Stimulated activated CD4-positive, alpha-beta T cell treated with anti-CD3 and anti-CD28 coated beads, TNF-alpha, amount 100 ng/mL, for 4 hours (primary cell): ENCODE results near the gene MTARC2.
A peak's percentile ranks its signal among the peaks of the same experiment; 100 is the strongest.
"Not testable (repeated sequence)": the region's sequence is repeated elsewhere in the genome, so short reads cannot be mapped to it uniquely, and the experiment has no call there.

Experiments used
- DNase-seq, 3 experiments: peaks; one replicate each; pipeline ENCODE4 v3.0.0-alpha.2; 2020; ENCODE audit warnings: low read depth in 3 of 3

Gene MTARC2

DNA sequence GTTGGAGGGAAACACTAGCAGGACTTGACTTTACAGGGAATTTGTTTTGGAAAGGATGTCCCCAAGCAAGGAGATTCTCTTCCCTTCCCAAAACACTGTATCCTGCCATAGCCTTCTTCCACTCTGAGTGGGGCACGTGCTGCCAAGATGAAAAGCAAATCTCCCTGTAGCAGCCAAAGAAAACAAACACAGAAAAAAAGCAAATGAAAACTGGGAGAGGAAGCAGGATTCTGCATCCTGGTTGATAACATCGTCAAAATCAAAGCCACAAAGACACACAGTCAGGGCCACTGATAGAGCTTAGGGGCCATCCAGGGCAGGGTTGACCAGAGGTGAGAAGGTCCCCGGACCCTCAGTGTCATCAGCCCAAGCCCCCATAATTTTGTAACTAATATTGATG is 16.0 kb upstream of the MTARC2 start:
- no peak for DNase-seq

DNA sequence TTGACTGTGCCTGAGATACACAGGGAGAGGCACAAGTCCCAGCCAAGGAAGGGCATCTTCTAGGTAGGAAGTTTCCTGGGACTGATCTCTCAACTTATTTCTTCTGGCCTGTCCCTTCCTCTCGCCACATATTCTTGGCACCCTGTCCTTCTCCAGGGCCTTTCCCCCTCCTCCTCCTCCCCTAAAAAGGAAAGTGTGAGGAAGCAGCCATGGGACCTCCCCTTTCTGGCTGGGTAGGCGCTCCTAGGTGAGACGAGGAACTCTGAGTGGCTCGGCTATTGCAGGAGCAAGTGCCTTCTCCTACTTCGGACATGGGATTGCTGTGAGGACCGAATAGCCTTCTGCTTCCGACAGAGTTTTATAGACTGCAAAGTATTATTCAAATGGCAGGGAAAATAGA is 15.5 kb upstream of the MTARC2 start:
- DNase-seq, result no peak

- DNase-seq, result peak; percentile 43 to 64 (median 61)
Measured at GRCh38 chr1:220733086-220733601, 15.0 kb upstream of the MTARC2 start.

DNA sequence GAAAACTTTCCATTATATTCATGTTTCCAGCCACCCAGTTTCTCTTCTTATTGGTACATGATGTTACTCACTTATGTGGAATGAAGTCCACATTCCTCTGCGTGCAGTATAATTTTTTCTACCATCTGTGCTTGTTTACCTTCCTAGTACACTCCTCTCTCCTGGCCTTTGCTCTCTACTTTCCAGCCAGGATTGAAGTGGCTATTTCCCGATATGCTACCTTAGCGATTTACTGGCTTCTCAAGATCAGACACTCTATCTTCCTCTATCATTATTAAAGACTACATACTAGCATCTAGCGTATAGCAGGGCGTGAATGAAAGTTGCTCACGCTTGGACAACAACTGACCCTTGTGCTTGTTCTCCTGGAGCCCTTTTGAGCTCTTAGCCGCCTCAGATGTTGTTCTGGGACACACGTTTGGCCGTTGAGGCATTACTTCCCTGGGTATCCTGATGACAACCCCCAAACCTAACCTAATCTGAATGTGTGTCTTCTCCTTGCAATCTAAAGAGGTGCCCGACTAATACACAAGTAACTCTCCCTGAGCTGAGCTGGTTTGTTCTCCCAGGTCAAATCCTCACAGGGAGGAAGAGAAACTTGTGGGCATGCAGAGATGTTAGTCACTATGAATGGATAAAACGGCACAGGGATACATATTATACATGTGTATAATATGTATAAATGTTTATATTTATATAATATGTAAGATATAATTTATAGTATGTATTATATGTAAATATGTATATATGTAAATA is 13.4 kb upstream of the MTARC2 start:
- DNase-seq, result no peak

- DNase-seq, result not testable (repeated sequence)
Measured at GRCh38 chr1:220736283-220736682, 11.8 kb upstream of the MTARC2 start.

DNA sequence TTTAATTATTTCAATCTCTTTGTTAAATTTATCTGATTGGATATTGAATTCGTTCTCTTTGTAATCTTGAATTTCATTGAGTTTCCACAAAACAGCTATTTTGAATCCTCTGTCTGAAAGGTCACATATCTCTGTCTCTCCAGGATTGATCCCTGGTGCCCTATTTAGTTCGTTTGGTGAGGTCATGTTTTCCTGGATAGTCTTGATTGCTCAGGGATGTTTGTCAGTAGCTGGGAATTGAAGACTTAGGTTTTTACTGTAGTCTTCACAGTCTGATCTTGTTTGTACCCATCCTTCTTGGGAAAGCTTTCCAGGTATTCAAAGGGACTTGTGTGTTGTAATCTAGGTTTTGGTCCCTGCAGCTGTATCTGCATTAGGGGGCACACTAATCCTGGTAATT is 6.8 kb upstream of the MTARC2 start:
- DNase-seq, result no peak

GRCh38 chr1:220741825-220742224 is 6.3 kb upstream of the MTARC2 start:
- DNase-seq, result no peak

GRCh38 chr1:220742520-220742919 is 5.6 kb upstream of the MTARC2 start:
- DNase-seq, result no peak

GRCh38 chr1:220746851-220747250 is 1.3 kb upstream of the MTARC2 start:
- no peak for DNase-seq

- DNase-seq, result no peak
Measured at GRCh38 chr1:220747437-220748088, 559 bp upstream of the MTARC2 start.

- DNase-seq, result no peak
Measured at GRCh38 chr1:220748936-220749335, 814 bp downstream of the MTARC2 start.

GRCh38 chr1:220750131-220750515 is 2.0 kb downstream of the MTARC2 start:
- no peak for DNase-seq

- DNase-seq, result no peak
Measured at GRCh38 chr1:220751111-220751510, 3.0 kb downstream of the MTARC2 start.

GRCh38 chr1:220754212-220754917 is 6.2 kb downstream of the MTARC2 start:
- DNase-seq, result no peak

DNA sequence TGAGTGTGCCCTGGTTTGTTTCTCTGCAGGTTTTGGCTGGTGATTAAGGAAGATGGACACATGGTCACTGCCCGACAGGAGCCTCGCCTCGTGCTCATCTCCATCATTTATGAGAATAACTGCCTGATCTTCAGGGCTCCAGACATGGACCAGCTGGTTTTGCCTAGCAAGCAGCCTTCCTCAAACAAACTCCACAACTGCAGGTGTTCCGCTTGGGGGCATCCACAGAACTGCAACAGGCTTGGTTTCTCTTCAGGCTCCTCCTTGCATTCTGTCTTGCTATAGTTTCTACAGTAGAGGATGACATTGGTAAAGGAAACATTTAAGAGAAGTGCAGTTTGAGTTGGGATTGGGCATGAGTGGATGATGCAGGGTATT is 6.8 kb downstream of the MTARC2 start:
- no peak for DNase-seq

GRCh38 chr1:220755309-220755708 is 7.2 kb downstream of the MTARC2 start:
- no peak for DNase-seq

DNA sequence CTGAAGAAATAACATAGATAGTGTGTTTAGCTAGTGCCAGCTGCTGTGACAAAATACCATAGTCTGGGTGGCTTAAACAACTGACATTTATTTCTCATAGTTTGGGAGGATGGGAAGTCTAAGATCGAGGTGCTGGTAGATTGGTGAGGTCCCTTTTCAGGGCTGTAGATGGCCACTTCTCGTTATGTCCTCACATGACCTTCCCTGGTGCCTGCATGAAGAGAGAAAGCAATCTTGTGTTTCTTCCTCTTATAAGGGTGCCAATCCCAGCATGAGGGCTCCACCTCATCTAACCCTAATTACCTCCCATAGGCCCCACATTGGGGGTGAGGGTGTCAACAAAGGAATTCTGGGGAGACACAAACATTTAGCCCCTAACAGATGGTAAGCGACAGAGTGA is 9.3 kb downstream of the MTARC2 start:
- DNase-seq, result no peak

DNA sequence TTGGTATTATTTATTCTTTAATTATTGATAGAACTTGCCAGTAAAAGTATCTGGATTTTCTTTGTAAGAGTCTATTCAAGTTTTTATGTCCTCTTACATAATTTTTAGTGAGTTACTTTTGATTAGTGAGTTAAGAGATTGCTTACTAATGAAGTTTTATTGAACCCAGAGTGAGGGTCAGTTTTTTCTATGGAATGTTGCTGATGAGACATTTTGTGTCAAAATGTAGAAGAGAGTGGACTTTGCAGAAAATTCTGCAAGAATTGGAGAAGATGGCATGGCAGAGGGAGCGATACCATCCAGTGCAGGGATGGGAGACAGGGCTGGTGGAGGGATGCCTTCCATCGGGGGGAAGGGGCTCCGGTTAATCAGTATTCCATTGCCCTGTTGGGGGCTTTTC is 11.0 kb downstream of the MTARC2 start:
- no peak for DNase-seq

DNA sequence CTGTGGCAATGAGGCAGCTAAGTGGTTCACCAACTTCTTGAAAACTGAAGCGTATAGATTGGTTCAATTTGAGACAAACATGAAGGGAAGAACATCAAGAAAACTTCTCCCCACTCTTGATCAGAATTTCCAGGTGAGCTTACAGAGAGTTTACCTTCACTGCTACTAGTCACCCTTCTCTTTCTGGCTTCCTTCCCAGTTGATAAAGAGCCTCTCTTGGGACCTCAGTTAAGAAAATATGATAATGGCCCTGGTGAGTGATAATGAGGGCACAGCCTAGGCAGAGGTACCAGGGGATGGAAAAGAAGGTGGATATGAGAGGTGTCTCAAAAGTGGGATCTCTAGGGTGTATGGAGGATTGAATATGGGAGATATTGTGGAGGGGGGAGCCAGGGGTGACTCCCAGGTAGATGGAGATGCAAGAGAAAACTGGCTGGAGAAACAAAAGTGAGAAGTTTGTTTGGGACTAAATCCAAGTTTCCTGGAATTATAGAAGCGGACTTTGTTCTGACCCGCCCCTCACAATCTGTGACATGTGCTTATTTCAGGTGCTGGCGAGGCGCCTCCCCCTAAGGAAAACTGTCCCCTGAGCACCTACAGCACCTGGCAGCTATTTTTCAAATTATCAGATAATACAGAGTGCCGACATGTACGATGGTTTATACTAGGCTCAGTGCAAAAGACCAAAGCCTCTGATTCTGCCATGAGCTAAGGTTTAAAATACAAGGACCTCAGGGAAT is 13.7 kb downstream of the MTARC2 start:
- DNase-seq, result no peak

DNA sequence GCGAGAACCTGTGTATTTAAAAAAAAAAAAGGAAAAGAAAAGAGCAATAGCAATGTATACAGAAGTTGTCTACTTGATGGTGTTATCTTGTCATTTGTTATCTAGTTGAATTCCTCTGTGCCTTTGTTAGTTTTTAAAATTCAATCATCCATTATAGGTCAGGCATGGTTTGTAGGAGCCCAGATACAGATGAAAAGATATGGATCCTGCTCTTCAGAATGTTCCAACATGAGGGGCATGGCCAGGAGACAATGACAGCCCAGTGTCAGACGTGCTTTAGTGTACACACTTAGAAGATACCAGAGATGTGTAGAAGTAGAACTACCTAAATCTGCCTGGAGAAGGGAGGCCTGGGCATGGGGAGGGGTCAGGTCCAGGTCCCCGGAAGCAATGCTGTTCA is 16.6 kb downstream of the MTARC2 start:
- no peak for DNase-seq

- no peak for DNase-seq
Measured at GRCh38 chr1:220767312-220768125, 19.4 kb downstream of the MTARC2 start.
